Stomach (tissue), 9 donors: ENCODE measurements around the gene HMGN3. TPM values are rescaled to one million over a fixed set of nuclear protein-coding genes. Genes with fewer than 3 reads are reported as not detected.

ENCODE experiments used
- DNase-seq, 2 donors: peaks; one replicate each; pipeline versions ENCODE4 v3.0.0 to v3.0.0-alpha.2; 2013 to 2019
- H3K27ac ChIP-seq, 5 donors: fragments of 200-600 bp in 4 of 5; sonication (generic) in 4 of 5; one replicate each; pipeline ENCODE4 v1.5.1; 2013 to 2019; ENCODE audit warnings: mild to moderate bottlenecking in 1 of 5, moderate library complexity in 1 of 5
- H3K27me3 ChIP-seq, 3 donors: fragments of 200-600 bp; sonication (generic); one replicate each; pipeline ENCODE4 v1.5.1; 2017 to 2019; ENCODE audit warnings: mixed run types in 1 of 3
- H3K36me3 ChIP-seq, 4 donors: fragments of 200-600 bp; sonication (generic); 1 replicate in 3 of 4; 2 replicates in 1 of 4; pipeline ENCODE4 v1.5.1; 2016 to 2019
- H3K4me1 ChIP-seq, 4 donors: fragments of 200-600 bp; sonication (generic); one replicate each; pipeline ENCODE4 v1.5.1; 2016 to 2019
- H3K4me3 ChIP-seq, 4 donors: fragments of 200-600 bp; sonication (generic) in 3 of 4; one replicate each; pipeline ENCODE4 v1.5.1; 2016 to 2019; ENCODE audit warnings: mild to moderate bottlenecking in 1 of 4
- H3K9me3 ChIP-seq, 4 donors: fragments of 200-600 bp; sonication (generic); one replicate each; pipeline ENCODE4 v1.5.1; 2016 to 2019
- CTCF ChIP-seq, 7 experiments: fragments of 450-650 bp in 4 of 7; fragments of 200-600 bp in 3 of 7; sonication (generic) in 3 of 7; IDR thresholded peaks; one replicate each; pipeline ENCODE4 v1.5.1; 2016 to 2019; ENCODE audit warnings: antibody characterized with exemption in 7 of 7, control low read depth in 2 of 7, mild to moderate bottlenecking in 1 of 7
- EP300 ChIP-seq: sonication (generic); formaldehyde crosslinking; IDR thresholded peaks from one replicate; pipeline ENCODE4 v1.6.1; 2017; ENCODE audit warnings: antibody characterized with exemption
- POLR2A ChIP-seq, 4 donors: fragments of 450-650 bp; IDR thresholded peaks; one replicate each; pipeline ENCODE4 v1.6.1; 2016; ENCODE audit warnings: antibody characterized with exemption in 4 of 4, control low read depth in 2 of 4, mild to moderate bottlenecking in 1 of 4, moderate library complexity in 1 of 4
- POLR2AphosphoS5 ChIP-seq, 3 donors: sonication (generic); formaldehyde crosslinking; IDR thresholded peaks; one replicate each; pipeline ENCODE4 v1.6.1; 2016; ENCODE audit warnings: antibody characterized with exemption in 3 of 3
- WGBS, 5 donors: extraction: QIAGEN DNeasy Blood & Tissue Kit in 3 of 5; methylation state at CpG; one replicate each; pipeline versions ENCODE4 v1.1.5 to v1.1.7; 2013 to 2018; 5-methylcytosine and 5-hydroxymethylcytosine counted together
- intact Hi-C: fragments of 100-400 bp; cut with DNase I; formaldehyde crosslinking; loops from one replicate; pipeline ENCODE4 v1.15.1; 2023; ENCODE audit warnings: low total_unique reads
- polyA plus RNA-seq, 3 donors: library from polyadenylated mRNA; stranded (reverse); fragments of 200-250 nt; gene quantifications; one replicate each; pipeline ENCODE4 v1.2.3, GENCODE V29; 2013
- total RNA-seq, 5 donors: library from RNA; depleted of rRNA; stranded (reverse); fragments of >200 nt; gene quantifications; one replicate each; pipeline versions ENCODE4 v1.1.0 to v1.2.3, GENCODE V29; 2014 to 2016
- donor health status: healthy with polysubstance abuse.
- donor health status: Bipolar disorder and iron deficiency.
- donor health status: healthy.

Gene HMGN3
- total and polyA plus RNA-seq, 8 donors: 34.8 to 150 (median 101) TPM

GRCh38 chr6:79250107-79250514 lies 15.6 kb upstream of the HMGN3 start:
- H3K27ac ChIP-seq: no peak overlapping the region
- TF ChIP-seq EP300: no peak
- TF ChIP-seq CTCF (IDR thresholded peaks at IDR 0.05): no peak
- TF ChIP-seq POLR2AphosphoS5 (IDR thresholded peaks at IDR 0.05): no peak
- TF ChIP-seq POLR2A (IDR thresholded peaks at IDR 0.05): no peak
- H3K36me3 ChIP-seq: no peaks in the 10 kb centered on the region
- no peaks in the 10 kb centered on the region for H3K27me3 ChIP-seq
- no peak overlapping the region for H3K4me3 ChIP-seq
- WGBS, 5 donors: 48 to 75% (median 73%) methylated on average over 2 of the region's 2 CpGs
- no peaks in the 10 kb centered on the region for H3K9me3 ChIP-seq
- no peaks in the 10 kb centered on the region for H3K4me1 ChIP-seq
- intact Hi-C loops: no loop called here
- DNase-seq: no peak

DNA sequence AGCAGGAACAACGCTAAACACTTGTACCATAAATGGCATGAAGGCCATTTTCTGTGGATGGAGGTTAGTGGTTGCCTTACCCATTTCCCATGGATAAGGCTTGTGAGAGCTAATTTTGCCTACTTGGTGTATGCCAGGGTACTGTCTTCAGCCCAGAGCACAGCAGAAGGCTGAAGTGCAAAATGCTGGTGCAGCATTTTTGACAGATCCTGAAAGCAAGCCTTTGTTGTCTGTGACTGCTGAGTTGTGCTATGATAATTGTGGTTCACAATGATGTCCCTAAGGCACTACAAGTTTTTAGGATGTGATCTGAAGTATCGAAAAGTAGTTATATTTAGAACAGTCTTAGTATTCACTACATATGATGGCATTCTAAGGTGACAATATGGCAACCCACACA lies 14.7 kb upstream of the HMGN3 start:
- H3K4me3 ChIP-seq: no peak overlapping the region
- no peaks in the 10 kb centered on the region for H3K9me3 ChIP-seq
- intact Hi-C loops: no loop called here
- H3K27ac ChIP-seq: no peak overlapping the region
- DNase-seq: no peak
- no peaks in the 10 kb centered on the region for H3K36me3 ChIP-seq
- WGBS, 5 donors: 85 to 96% (median 91%) methylated on average over 2 of the region's 2 CpGs
- no peaks in the 10 kb centered on the region for H3K27me3 ChIP-seq
- H3K4me1 ChIP-seq: no peaks in the 10 kb centered on the region
- TF ChIP-seq POLR2A (IDR thresholded peaks at IDR 0.05) (no peak), EP300 (no peak), CTCF (IDR thresholded peaks at IDR 0.05) (no peak), POLR2AphosphoS5 (IDR thresholded peaks at IDR 0.05) (no peak)

DNA sequence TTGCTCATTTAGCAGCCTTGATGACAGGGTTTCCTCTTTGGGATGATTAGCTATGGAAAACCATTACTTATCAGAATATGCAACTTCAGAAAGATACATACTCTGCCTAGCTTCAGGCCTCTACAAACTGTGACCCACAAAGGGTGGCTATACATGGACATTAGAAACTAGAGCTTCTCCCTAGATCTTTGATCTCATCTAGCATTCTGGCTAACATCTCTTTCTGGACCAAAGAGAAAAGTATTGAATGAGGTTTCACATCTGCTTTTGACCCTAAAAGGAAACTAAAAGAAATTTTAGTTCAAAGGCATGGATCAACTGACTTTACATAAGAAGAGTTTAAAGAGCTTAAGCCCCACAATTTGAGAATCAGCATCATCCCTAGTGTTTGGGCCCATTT lies 12.4 kb upstream of the HMGN3 start:
- Histone ChIP-seq H3K36me3 (no peaks in the 10 kb centered on the region), H3K4me3 (no peak overlapping the region), H3K27me3 (no peaks in the 10 kb centered on the region), H3K27ac (no peak overlapping the region), H3K4me1 (no peaks in the 10 kb centered on the region), H3K9me3 (no peaks in the 10 kb centered on the region)
- DNase-seq: no peak
- TF ChIP-seq CTCF (IDR thresholded peaks at IDR 0.05) (no peak), POLR2AphosphoS5 (IDR thresholded peaks at IDR 0.05) (no peak), EP300 (no peak), POLR2A (IDR thresholded peaks at IDR 0.05) (no peak)
- intact Hi-C loops: no loop called here

GRCh38 chr6:79241228-79241627 lies 6.7 kb upstream of the HMGN3 start:
- Histone ChIP-seq H3K4me1 (peaks cover 0 to 18% (median 12%) of the 10 kb centered on the region in 4 donors), H3K9me3 (no peaks in the 10 kb centered on the region), H3K27ac (no peak overlapping the region), H3K36me3 (no peaks in the 10 kb centered on the region), H3K27me3 (no peaks in the 10 kb centered on the region), H3K4me3 (no peak overlapping the region)
- DNase-seq: no peak
- intact Hi-C loops: no loop called here
- no peak for TF ChIP-seq POLR2A (IDR thresholded peaks at IDR 0.05)
- no peak for TF ChIP-seq CTCF (IDR thresholded peaks at IDR 0.05)
- TF ChIP-seq POLR2AphosphoS5 (IDR thresholded peaks at IDR 0.05): no peak
- no peak for TF ChIP-seq EP300
- 75 to 100% (median 91%) methylated on average over 2 of the region's 2 CpGs for WGBS, 5 donors
